22Rv1 (cell line): ENCODE results near the gene NR5A1.

ENCODE experiments used
- H3K27ac ChIP-seq: fragments of 450-650 bp; 2 replicates; pipeline ENCODE4 v1.5.1; 2017
- ZFX ChIP-seq: fragments of 450-650 bp; IDR thresholded peaks from 2 replicates; pipeline ENCODE4 v1.6.1; 2017; ENCODE audit warnings: antibody characterized with exemption, borderline replicate concordance
- TF ChIP-seq, protein P1 (sequence below): fragments of 450-650 bp; IDR thresholded peaks from 2 replicates; pipeline ENCODE4 v1.5.1; 2017; ENCODE audit warnings: mild to moderate bottlenecking

The NR5A1 gene

DNA sequence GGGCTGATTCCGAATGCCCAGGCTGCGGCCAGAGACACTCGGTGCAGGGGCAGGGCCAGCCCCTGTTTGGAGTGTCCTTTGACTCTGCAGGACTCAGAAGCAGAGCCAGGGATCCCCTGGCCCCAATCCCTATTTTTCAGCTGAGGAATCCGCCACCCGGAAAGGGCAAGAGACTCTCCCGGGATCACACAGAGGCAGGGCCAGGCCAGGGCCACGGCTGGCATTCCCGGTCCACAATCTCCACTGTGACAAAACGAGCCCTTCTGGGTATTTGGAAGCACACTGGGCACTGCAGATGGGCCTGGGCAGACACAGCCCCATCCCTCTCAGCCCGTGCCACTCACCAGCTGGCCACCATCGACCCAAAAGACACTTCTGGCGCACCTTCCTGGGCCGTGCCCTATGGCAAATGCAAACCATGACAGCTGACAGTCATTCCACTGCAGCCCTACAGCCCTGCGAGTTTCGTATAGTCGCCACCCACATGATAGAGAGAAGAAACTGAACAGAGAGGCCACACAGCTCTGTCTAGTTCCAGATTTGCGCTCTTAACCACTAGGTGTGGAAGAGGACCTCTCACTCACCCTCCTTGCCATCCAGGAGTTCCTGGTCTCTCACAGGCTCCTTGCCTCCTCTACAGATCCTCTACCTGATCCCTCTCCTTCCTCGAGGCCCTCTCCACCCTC lies 13.3 kb downstream of the NR5A1 start:
- TF ChIP-seq ZFX, result no peak
- TF ChIP-seq, protein P1, sequence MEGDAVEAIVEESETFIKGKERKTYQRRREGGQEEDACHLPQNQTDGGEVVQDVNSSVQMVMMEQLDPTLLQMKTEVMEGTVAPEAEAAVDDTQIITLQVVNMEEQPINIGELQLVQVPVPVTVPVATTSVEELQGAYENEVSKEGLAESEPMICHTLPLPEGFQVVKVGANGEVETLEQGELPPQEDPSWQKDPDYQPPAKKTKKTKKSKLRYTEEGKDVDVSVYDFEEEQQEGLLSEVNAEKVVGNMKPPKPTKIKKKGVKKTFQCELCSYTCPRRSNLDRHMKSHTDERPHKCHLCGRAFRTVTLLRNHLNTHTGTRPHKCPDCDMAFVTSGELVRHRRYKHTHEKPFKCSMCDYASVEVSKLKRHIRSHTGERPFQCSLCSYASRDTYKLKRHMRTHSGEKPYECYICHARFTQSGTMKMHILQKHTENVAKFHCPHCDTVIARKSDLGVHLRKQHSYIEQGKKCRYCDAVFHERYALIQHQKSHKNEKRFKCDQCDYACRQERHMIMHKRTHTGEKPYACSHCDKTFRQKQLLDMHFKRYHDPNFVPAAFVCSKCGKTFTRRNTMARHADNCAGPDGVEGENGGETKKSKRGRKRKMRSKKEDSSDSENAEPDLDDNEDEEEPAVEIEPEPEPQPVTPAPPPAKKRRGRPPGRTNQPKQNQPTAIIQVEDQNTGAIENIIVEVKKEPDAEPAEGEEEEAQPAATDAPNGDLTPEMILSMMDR, result no peak
- no peak overlapping the region for H3K27ac ChIP-seq

DNA sequence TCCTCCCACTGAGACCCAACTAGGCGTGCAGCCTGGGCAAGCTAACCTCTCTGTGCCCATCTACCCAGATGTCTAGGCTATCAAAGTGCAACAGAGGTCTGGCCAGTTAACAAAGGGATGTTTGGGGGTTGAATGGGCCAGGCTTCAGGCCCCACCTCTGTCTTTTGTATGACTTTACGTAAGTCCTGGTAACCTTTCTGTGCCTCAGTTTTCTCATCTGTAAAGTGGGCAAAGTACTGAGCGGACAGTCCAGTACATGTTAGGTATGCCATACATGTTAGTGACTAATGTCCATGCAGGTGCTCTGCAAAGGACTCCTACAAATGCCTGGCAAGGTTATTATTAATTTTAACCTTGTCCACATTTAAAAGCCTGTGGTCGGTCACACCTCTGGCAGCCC lies 14.0 kb downstream of the NR5A1 start:
- H3K27ac ChIP-seq, result no peak overlapping the region
- no peak for TF ChIP-seq ZFX
- TF ChIP-seq, protein P1, result no peak

DNA sequence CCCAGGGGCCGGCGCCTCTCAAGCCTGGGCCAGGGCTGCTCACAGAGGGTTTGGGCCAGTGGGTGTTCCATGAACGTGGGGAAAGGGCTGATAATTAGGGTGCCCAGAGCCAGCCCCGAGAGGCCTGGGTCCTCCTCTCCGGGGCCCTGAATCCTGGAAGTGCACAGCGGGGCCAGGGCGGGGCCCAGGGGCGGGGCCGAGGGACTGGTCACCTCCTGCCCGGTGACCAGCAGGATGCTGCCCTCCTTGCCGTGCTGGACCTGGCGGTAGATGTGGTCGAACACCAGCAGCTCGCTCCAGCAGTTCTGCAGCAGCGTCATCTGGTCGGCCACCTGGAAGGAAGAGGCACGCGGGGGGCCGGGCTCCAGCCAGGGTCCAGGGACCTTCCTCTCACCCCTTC lies 14.4 kb downstream of the NR5A1 start:
- no peak overlapping the region for H3K27ac ChIP-seq
- TF ChIP-seq ZFX, result no peak
- TF ChIP-seq, protein P1, result no peak

DNA sequence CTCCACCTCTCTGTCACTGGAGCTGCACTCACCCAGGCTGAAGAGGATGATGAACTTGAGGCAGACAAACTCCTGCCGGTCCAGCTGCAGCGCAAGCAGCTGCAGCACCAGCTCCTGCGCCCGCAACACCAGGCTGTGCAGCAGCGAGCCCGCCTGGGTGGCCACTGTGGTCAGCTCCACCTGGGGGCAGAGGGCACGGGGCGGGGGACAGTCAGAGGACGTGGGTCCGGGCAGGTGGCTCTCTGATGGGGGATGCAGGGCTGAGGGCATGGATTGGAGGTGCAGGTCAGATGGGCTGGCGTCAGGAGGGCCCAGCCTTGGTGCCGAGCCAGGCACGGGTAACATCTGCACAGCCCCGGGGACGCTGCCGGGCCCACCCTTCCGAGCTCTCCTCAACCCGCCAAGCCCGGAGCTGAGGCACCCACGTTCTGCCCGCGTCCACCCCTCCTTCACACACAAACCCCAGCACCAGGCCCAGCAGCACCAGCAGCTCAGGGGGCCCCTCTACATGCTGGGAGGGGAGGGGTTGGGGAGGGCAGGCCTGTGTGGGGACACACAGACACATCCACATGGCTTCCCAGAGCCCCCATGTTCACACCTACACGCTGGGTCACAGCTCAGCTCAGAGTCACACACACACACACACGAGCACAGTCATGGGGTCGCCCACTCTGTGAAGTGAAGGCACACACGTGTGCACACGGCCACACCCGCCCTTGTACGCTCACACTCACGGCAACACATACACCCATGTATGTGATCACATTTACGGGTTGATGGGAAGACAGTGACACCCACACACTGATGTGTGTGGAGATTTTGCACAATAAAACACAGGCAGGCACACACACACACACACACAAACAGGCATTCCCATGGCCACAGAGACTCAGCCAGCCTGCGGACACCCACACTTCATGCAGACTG lies 15.9 kb downstream of the NR5A1 start:
- H3K27ac ChIP-seq, result no peak overlapping the region
- no peak for TF ChIP-seq ZFX
- TF ChIP-seq, protein P1, result no peak

DNA sequence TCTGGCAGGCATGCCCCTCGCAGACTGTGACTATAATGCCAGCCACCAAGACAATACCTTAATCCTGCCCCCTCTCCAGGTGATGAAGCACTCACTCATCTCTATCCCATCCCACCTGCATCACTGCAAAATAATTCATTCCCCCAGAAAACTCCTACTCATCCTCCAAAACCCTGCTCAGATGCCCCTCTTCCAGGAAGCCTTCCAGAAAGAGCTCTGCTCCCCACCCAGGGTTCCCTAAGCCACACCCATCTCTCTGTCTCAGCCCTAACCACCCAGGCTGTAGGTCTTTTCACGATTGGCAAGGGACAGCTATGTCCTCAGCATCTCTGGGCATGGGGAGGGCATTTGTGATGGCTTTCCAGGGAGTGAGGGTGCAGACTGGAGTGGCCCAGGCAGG lies 17.2 kb downstream of the NR5A1 start:
- no peak for TF ChIP-seq ZFX
- TF ChIP-seq, protein P1, result no peak
- no peak overlapping the region for H3K27ac ChIP-seq

DNA sequence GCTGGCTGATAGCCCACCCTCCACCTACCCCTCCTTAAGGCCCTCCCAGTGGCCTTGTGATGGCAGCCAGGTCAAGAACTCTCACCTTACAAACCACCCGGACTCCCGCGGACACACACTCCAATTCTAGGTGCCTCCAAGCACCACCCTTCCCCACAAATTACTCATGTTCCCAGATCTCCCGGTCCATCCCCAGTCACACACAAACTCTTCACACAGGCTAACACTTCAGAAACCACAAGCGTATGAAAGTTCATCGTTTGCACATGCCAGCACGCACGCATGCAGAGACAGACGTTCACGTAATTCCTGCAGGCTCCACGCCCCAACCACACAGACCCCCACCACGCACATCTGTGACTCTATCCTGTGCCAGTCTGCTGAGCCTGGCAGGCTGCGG lies 18.0 kb downstream of the NR5A1 start:
- H3K27ac ChIP-seq, result no peak overlapping the region
- TF ChIP-seq ZFX, result no peak
- TF ChIP-seq, protein P1, result no peak

DNA sequence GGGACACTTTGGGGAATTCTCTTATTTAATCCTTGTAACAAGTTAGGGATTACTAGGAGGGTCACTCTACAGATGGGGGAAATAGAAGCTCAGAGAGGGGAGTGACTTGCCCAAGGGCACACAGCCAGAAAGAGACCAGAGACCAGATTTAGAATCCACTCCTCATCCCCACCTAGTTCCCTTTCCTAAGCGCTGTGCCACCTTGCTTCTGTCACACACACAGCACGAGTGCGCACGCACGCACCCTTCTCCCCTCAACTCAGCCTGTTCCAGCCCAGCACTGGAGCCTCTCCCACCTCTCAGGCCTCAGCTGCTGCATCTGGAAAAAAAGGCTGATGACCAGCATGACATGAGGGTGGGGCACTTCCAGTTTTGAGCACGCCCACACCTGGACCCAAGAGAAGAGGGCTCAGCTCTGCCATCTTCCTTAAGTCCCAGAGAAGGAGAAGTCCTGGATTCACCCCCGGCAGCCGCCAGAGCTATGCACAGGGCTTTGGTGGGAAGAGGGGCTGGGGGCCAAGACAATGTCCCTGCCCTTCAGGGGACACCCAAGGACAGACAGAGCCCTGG lies 18.5 kb downstream of the NR5A1 start:
- H3K27ac ChIP-seq, result no peak overlapping the region
- no peak for TF ChIP-seq ZFX
- TF ChIP-seq, protein P1, result no peak
